PC-3 (cell line): ENCODE measurements around the gene UBXN2A. TPM values are rescaled to one million over a fixed set of nuclear protein-coding genes. Genes with fewer than 3 reads are reported as not detected.

ENCODE experiments used
- ATAC-seq: fragments of 200-7000 bp; cut with Tn5 transposase; 2 replicates; pipeline ENCODE4 v1.9.1; 2020; ENCODE audit warnings: mild to moderate bottlenecking, moderate library complexity
- Bru-seq: library from RNA; stranded (reverse); fragments of 400-500 nt; gene quantifications from one replicate; lab custom pipeline; 2021; lab: Mats Ljungman, UMichigan
- BruChase-seq, 2 experiments: library from RNA; stranded (reverse); fragments of 400-500 nt; gene quantifications; one replicate each; lab custom pipeline; 2021; lab: Mats Ljungman, UMichigan
- BruUV-seq: library from RNA; stranded (reverse); fragments of 400-500 nt; replicated peaks from 2 replicates; lab custom pipeline; 2021; lab: Mats Ljungman, UMichigan
- CTCF ChIA-PET: fragments of 300-600 bp; sonication (Branson Sonifier 250); formaldehyde crosslinking; loops from one replicate; lab custom pipeline; 2022; ENCODE audit warnings: antibody characterized with exemption; lab: Charles Lee
- POLR2A ChIA-PET: fragments of 300-600 bp; sonication (Branson Sonifier 250); formaldehyde crosslinking; loops from one replicate; lab custom pipeline; 2022; ENCODE audit warnings: antibody characterized with exemption; ENCODE audit not compliant: unreplicated experiment; lab: Charles Lee
- DNase-seq: peaks from one replicate; pipeline ENCODE4 v3.0.0-alpha.2; 2015
- H2AFZ ChIP-seq: fragments of 300-600 bp; sonication (generic); 2 replicates; pipeline ENCODE4 v1.6.0; 2016; ENCODE audit warnings: antibody characterized with exemption, low read length
- H3F3A ChIP-seq: fragments of 300-600 bp; sonication (generic); one replicate; pipeline ENCODE4 v1.6.0; 2017; ENCODE audit warnings: antibody characterized with exemption, low read length, control low read depth, mild to moderate bottlenecking; ENCODE audit not compliant: unreplicated experiment
- H3K27ac ChIP-seq: fragments of 300-600 bp; sonication (generic); 2 replicates; pipeline ENCODE4 v1.5.1; 2016; ENCODE audit warnings: mild to moderate bottlenecking, low read length
- H3K27me3 ChIP-seq: fragments of 300-600 bp; sonication (generic); 2 replicates; pipeline ENCODE4 v1.6.1; 2016; ENCODE audit warnings: low read length, mixed read lengths
- H3K36me3 ChIP-seq: fragments of 300-600 bp; sonication (generic); 2 replicates; pipeline ENCODE4 v1.6.1; 2016; ENCODE audit warnings: low read depth, mixed run types, low read length, mixed read lengths
- H3K4me1 ChIP-seq: fragments of 300-600 bp; sonication (generic); 2 replicates; pipeline ENCODE4 v1.5.1; 2016; ENCODE audit warnings: low read length; ENCODE audit not compliant: insufficient read depth
- H3K4me2 ChIP-seq: fragments of 300-600 bp; sonication (generic); 2 replicates; pipeline ENCODE4 v1.6.0; 2016; ENCODE audit warnings: low read length
- H3K4me3 ChIP-seq: fragments of 300-600 bp; sonication (generic); 2 replicates; pipeline ENCODE4 v1.5.1; 2016; ENCODE audit warnings: mild to moderate bottlenecking, low read length, mixed read lengths
- H3K79me2 ChIP-seq: fragments of 300-600 bp; sonication (generic); 2 replicates; pipeline ENCODE4 v1.6.1; 2017; ENCODE audit warnings: low read length, mixed read lengths
- H3K9ac ChIP-seq: fragments of 300-600 bp; sonication (generic); 2 replicates; pipeline ENCODE4 v1.6.0; 2016; ENCODE audit warnings: mild to moderate bottlenecking, low read length
- H3K9me2 ChIP-seq: fragments of 300-600 bp; sonication (generic); replicated peaks from 2 replicates; pipeline ENCODE4 v1.6.1; 2016; ENCODE audit warnings: mixed run types, low read length, mixed read lengths
- H3K9me3 ChIP-seq: fragments of 300-600 bp; sonication (generic); 2 replicates; pipeline ENCODE4 v1.6.1; 2016; ENCODE audit warnings: low read length, mixed read lengths
- H4K20me1 ChIP-seq: fragments of 300-600 bp; sonication (generic); 2 replicates; pipeline ENCODE4 v1.6.1; 2016; ENCODE audit warnings: low read length, mixed read lengths
- EZH2 ChIP-seq: fragments of 300-600 bp; sonication (generic); IDR thresholded peaks from one replicate; pipeline ENCODE4 v1.6.1; 2017; ENCODE audit warnings: antibody characterized with exemption, mild to moderate bottlenecking, low read length; ENCODE audit not compliant: unreplicated experiment
- EZH2phosphoT487 ChIP-seq: fragments of 300-600 bp; sonication (generic); IDR thresholded peaks from 2 replicates; pipeline ENCODE4 v1.6.1; 2018; ENCODE audit warnings: mild to moderate bottlenecking, antibody characterized with exemption, low read length, borderline replicate concordance
- intact Hi-C: fragments of 100-400 bp; cut with micrococcal nuclease; formaldehyde crosslinking; loops from 2 replicates; pipeline ENCODE4 v1.9.0; 2023
- long read RNA-seq: library from polyadenylated mRNA; unstranded; transcript quantifications from one replicate; pipeline ENCODE4 v2.0.0, GENCODE V29; 2021; ENCODE audit not compliant: unreplicated experiment
- total RNA-seq: library from RNA; depleted of rRNA; stranded (reverse); fragments of >200 nt; gene quantifications from 2 replicates; pipeline ENCODE4 v1.2.3, GENCODE V29; 2014; rRNA removed
- TF ChIP-seq, protein P1 (sequence below): fragments of 300-600 bp; sonication (generic); conservative IDR thresholded peaks from 2 replicates; pipeline ENCODE4 v1.5.1; 2017; ENCODE audit warnings: antibody characterized with exemption, low read depth, mild to moderate bottlenecking, low read length

The UBXN2A gene, protein sequence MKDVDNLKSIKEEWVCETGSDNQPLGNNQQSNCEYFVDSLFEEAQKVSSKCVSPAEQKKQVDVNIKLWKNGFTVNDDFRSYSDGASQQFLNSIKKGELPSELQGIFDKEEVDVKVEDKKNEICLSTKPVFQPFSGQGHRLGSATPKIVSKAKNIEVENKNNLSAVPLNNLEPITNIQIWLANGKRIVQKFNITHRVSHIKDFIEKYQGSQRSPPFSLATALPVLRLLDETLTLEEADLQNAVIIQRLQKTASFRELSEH
- total RNA-seq: 14.2 and 15.4 TPM in 2 replicates
- Bru-seq, nascent RNA: percentile 58 among the genes with signal in this experiment
- percentile 66 among the genes with signal in this experiment for BruChase-seq, experiment 1, labeled RNA remaining after a 6-hour chase
- BruChase-seq, experiment 2, labeled RNA remaining after a 2-hour chase: percentile 60 among the genes with signal in this experiment
- long read RNA-seq, full-length matches to known transcripts: 32 of 74 reads
- long read RNA-seq, partial matches to known transcripts: 1 of 74 reads
- long read RNA-seq, other reads (novel, unspliced or antisense): 41 of 74 reads

DNA sequence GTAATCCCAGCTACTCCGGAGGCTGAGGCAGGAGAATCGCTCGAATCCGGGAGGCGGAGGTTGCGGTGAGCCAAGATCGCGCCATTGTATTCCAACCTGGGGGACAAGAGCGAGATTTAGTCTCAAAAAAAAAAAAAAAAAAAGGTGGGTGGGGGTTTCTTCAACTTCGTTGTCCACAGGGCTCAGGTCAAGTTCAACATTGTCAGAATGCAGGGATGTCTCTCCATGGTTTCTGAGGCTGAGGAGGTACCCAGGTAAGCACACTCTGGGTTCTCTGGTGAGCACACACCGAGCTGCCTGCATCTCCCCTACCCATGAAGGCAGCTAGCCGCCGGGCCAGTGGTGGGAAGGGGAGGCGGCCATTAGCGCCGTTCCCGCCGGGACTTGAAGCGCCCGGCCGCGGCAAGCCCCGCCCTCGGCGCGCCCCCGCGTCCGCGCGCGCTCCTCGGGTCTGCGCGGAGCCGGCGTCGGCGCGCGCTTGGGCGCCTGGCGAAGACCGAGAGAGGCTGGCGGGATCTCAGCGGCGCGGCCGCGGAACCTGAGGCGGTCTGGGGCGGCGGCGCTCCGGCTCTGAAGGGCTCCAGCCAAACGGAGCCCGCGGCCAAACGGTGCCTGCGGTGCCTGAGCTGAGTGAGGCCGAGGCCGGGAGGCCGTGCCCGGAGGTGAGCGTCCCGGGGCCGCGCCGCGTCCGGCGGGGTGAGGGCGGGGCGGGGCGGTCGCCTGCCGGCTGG lies at the start of gene UBXN2A:
UBXN2A (plus strand) TSS at position 477 of the 731 bp plus-strand sequence. CDS start 17,852 bp downstream, outside the sequence.
- Histone ChIP-seq H3K9me3 (no peaks in the 10 kb centered on the region), H3K27ac (0 out of 2 replicates have a peak within 1 kb of the TSS, but pooled peaks have one; percentile 5), H3K9ac (peak within 1 kb of the TSS; percentile 81), H4K20me1 (no peaks in the 10 kb centered on the region), H3K9me2 (no peaks in the 10 kb centered on the region), H3K4me1 (peaks cover 10% of the 10 kb centered on the region; the same call in 1 of the 2 replicates), H3K4me3 (peak within 1 kb of the TSS; percentile 90), H2AFZ (peak within 1 kb of the TSS; percentile 100), H3K36me3 (no peaks in the 10 kb centered on the region), H3K27me3 (no peaks in the 10 kb centered on the region), H3K79me2 (peaks cover 45% of the 10 kb centered on the region), H3K4me2 (peak within 1 kb of the TSS; percentile 93), H3F3A (no peaks in the 10 kb centered on the region)
- BruUV-seq: no TSS peak
- intact Hi-C loops: loop anchor here (1.0 to 2.0 kb wide), 2 partner anchors 13 to 145 kb away; partner anchors contain the start of genes ATAD2B and TP53I3
- ChIA-PET CTCF (interaction anchor here (0.7 to 1.0 kb wide), 4 partner anchors 13 to 784 kb away, joined by 3 to 6 read pairs (median 6); partner anchors contain the start of gene ATAD2B), POLR2A (interaction anchor here (0.6 to 1.0 kb wide), 4 partner anchors 12 to 421 kb away, joined by 3 to 23 read pairs (median 4); no protein-coding TSS in a partner anchor)
- no peak for TF ChIP-seq EZH2
- no peak for TF ChIP-seq EZH2phosphoT487
- TF ChIP-seq, protein P1, sequence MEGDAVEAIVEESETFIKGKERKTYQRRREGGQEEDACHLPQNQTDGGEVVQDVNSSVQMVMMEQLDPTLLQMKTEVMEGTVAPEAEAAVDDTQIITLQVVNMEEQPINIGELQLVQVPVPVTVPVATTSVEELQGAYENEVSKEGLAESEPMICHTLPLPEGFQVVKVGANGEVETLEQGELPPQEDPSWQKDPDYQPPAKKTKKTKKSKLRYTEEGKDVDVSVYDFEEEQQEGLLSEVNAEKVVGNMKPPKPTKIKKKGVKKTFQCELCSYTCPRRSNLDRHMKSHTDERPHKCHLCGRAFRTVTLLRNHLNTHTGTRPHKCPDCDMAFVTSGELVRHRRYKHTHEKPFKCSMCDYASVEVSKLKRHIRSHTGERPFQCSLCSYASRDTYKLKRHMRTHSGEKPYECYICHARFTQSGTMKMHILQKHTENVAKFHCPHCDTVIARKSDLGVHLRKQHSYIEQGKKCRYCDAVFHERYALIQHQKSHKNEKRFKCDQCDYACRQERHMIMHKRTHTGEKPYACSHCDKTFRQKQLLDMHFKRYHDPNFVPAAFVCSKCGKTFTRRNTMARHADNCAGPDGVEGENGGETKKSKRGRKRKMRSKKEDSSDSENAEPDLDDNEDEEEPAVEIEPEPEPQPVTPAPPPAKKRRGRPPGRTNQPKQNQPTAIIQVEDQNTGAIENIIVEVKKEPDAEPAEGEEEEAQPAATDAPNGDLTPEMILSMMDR: no peak
- DNase-seq: peak; percentile 87
- ATAC-seq: peak; percentile 73

DNA sequence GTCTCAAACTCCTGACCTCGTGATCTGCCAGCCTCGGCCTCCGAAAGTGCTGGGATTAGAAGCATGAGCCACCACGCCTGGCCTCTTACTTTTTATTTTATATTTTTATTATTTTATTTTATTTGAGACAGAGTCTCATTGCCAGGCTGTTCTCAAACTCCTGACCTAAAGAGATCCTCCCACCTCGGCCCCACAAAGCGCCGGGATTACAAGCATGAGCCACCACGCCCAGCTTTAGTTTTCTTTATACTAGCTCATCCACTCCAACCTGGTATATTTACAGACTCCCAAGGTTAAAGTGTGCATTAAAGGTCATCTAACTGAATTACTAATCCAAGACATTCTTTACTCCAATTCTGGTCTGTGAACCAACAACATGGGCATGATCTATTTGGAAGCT lies 40.1 kb upstream of the UBXN2A start:
- H3K79me2 ChIP-seq: peaks cover 65% of the 10 kb centered on the region
- CTCF ChIA-PET: interaction anchor here (1.7 kb wide), 1 partner anchor 27 kb away, joined by 5 read pairs; the partner anchor contains the start of gene ATAD2B
- H3K4me3 ChIP-seq: no peak overlapping the region
- POLR2A ChIA-PET: interaction anchor here (0.6 kb wide), 1 partner anchor 15 kb away, joined by 4 read pairs; no protein-coding TSS in a partner anchor
- H3K4me2 ChIP-seq: peak overlapping the region; percentile 84
- no TSS peak for BruUV-seq
- H3K27me3 ChIP-seq: no peaks in the 10 kb centered on the region
- H3K9me3 ChIP-seq: no peaks in the 10 kb centered on the region
- H3F3A ChIP-seq: peaks cover 3% of the 10 kb centered on the region
- no peak for ATAC-seq
- intact Hi-C loops: no loop called here
- no peaks in the 10 kb centered on the region for H3K9me2 ChIP-seq
- DNase-seq: no peak
- peaks cover 29% of the 10 kb centered on the region for H3K4me1 ChIP-seq
- H3K27ac ChIP-seq: peak overlapping the region; percentile 97
- no peaks in the 10 kb centered on the region for H4K20me1 ChIP-seq
- H3K9ac ChIP-seq: no peak overlapping the region; the same call in 1 of the 2 replicates
- H3K36me3 ChIP-seq: no peaks in the 10 kb centered on the region
- TF ChIP-seq EZH2 (no peak), EZH2phosphoT487 (no peak)
- TF ChIP-seq, protein P1: no peak
- no peak overlapping the region for H2AFZ ChIP-seq
